HepG2 (cell line): Measurements from ENCODE around the gene CPEB3. TPM values are rescaled to one million over a fixed set of nuclear protein-coding genes. Genes with fewer than 3 reads are reported as not detected.
"Not testable (repeated sequence)": the region's sequence is repeated elsewhere in the genome, so short reads cannot be mapped to it uniquely, and the experiment has no call there.

Source experiments
- ATAC-seq: fragments of 200-7000 bp; cut with Tn5 transposase; 3 replicates; pipeline ENCODE4 v1.9.1; 2020; ENCODE audit warnings: mild to moderate bottlenecking, moderate library complexity
- BruUV-seq: library from RNA; stranded (reverse); fragments of 400-500 nt; replicated peaks from 2 replicates; lab custom pipeline; 2021; lab: Mats Ljungman, UMichigan
- CTCF ChIA-PET: fragments of 300-600 bp; formaldehyde crosslinking; extraction: SDS; loops from one replicate; lab custom pipeline; 2021; ENCODE audit warnings: low total read pairs, inconsistent platforms, low intra/inter-chr PET ratio; lab: Yijun Ruan, JAX
- POLR2A ChIA-PET: fragments of 350-600 bp; sonication (Branson Sonifier 250); formaldehyde crosslinking; loops from one replicate; lab custom pipeline; 2020; ENCODE audit warnings: antibody characterized with exemption, inconsistent platforms; lab: Yijun Ruan, JAX
- DNase-seq: peaks from one replicate; pipeline ENCODE4 v3.0.0-alpha.2; 2015; ENCODE audit warnings: low spot score
- FAIRE-seq: peaks from 3 replicates; lab custom pipeline; 2011; peaks lifted over from hg19 to GRCh38; lab: Jason Lieb, UNC
- H2AFZ ChIP-seq: one replicate; pipeline ENCODE4 v1.6.1; 2011; ENCODE audit warnings: low read length, inconsistent platforms
- H3K27ac ChIP-seq: fragments of 300-600 bp; 3 replicates; pipeline ENCODE4 v1.8.0; 2011; ENCODE audit warnings: mixed run types, mild to moderate bottlenecking, mixed read lengths, low read length, inconsistent platforms; ENCODE audit not compliant: insufficient read depth; ENCODE audit errors: extremely low read length
- H3K27me3 ChIP-seq, 2 experiments: fragments of 200-600 bp in 1 of 2; 2 replicates in 1 of 2; 3 replicates in 1 of 2; pipeline versions ENCODE4 v1.6.0 to v1.8.0; 2011; ENCODE audit warnings: low read length in 2 of 2, mild to moderate bottlenecking in 2 of 2, moderate library complexity in 2 of 2, inconsistent platforms in 1 of 2; ENCODE audit not compliant: insufficient read depth in 2 of 2, control insufficient read depth in 1 of 2
- H3K36me3 ChIP-seq, 2 experiments: fragments of 200-600 bp in 1 of 2; replicated peaks in 1 of 2; 2 replicates in 1 of 2; 3 replicates in 1 of 2; pipeline versions ENCODE4 v1.5.1 to v1.8.0; 2011; ENCODE audit warnings: low read length in 2 of 2, inconsistent platforms in 1 of 2; ENCODE audit not compliant: insufficient read depth in 2 of 2, control insufficient read depth in 1 of 2
- H3K4me1 ChIP-seq: 2 replicates; pipeline ENCODE4 v1.5.1; 2012; ENCODE audit warnings: low read length, inconsistent platforms; ENCODE audit not compliant: insufficient read depth
- H3K4me2 ChIP-seq: 2 replicates; pipeline ENCODE4 v1.6.0; 2011; ENCODE audit warnings: low read depth, low read length, inconsistent platforms
- H3K4me3 ChIP-seq, 3 experiments: fragments of 200-600 bp in 1 of 3; sonication (generic), shearing (Covaris generic) in 1 of 3; replicated peaks in 1 of 3; 2 replicates each; pipeline ENCODE4 v1.5.1; 2011 to 2016; ENCODE audit warnings: low read length in 3 of 3, inconsistent platforms in 2 of 3, low read depth in 2 of 3, mild to moderate bottlenecking in 2 of 3, control low read depth in 1 of 3, mixed read lengths in 1 of 3; ENCODE audit not compliant: insufficient read depth in 1 of 3
- H3K79me2 ChIP-seq: one replicate; pipeline ENCODE4 v1.6.1; 2011; ENCODE audit warnings: low read length, inconsistent platforms; ENCODE audit not compliant: insufficient read depth
- H3K9ac ChIP-seq: 2 replicates; pipeline ENCODE4 v1.6.0; 2011; ENCODE audit warnings: mild to moderate bottlenecking, low read depth, low read length, inconsistent platforms; ENCODE audit not compliant: insufficient read depth
- H3K9me3 ChIP-seq: 2 replicates; pipeline ENCODE4 v1.5.1; 2012; ENCODE audit warnings: mild to moderate bottlenecking, low read length
- H4K20me1 ChIP-seq: 2 replicates; pipeline ENCODE4 v1.6.0; 2011; ENCODE audit warnings: inconsistent platforms, mild to moderate bottlenecking, low read length, moderate library complexity; ENCODE audit not compliant: insufficient read depth
- CEBPB ChIP-seq: IDR thresholded peaks from 2 replicates; pipeline ENCODE4 v1.6.1; 2011; ENCODE audit warnings: low read depth, low read length, improper control_type of control experiment, borderline replicate concordance
- CREM ChIP-seq, 2 experiments: sonication (generic) in 1 of 2; formaldehyde crosslinking in 1 of 2; IDR thresholded peaks; 2 replicates each; pipeline versions ENCODE4 v1.4.0 to v1.6.1; 2016 to 2020; ENCODE audit warnings: antibody characterized with exemption in 1 of 2, mild to moderate bottlenecking in 1 of 2, missing genetic modification reagents in 1 of 2
- FOSL2 ChIP-seq: sonication (generic); formaldehyde crosslinking; IDR thresholded peaks from 2 replicates; pipeline ENCODE4 v1.4.0; 2020; ENCODE audit warnings: missing genetic modification reagents
- FOXP1 ChIP-seq, 2 experiments: fragments of 450-650 bp in 1 of 2; IDR thresholded peaks; 2 replicates each; pipeline ENCODE4 v1.6.1; 2017 to 2018; ENCODE audit warnings: antibody characterized with exemption in 1 of 2
- FOXP4 ChIP-seq: sonication (generic); formaldehyde crosslinking; IDR thresholded peaks from 2 replicates; pipeline ENCODE4 v1.4.0; 2020; ENCODE audit warnings: missing genetic modification reagents
- HDAC1 ChIP-seq: sonication (generic); formaldehyde crosslinking; IDR thresholded peaks from 2 replicates; pipeline ENCODE4 v1.5.1; 2020; ENCODE audit warnings: mild to moderate bottlenecking, missing genetic modification reagents
- ZMAT5 ChIP-seq: sonication (generic); formaldehyde crosslinking; IDR thresholded peaks from 2 replicates; pipeline ENCODE4 v1.5.0; 2020; ENCODE audit warnings: mild to moderate bottlenecking, low read depth, missing genetic modification reagents, borderline replicate concordance
- ZNF142 ChIP-seq: sonication (generic); formaldehyde crosslinking; IDR thresholded peaks from 2 replicates; pipeline ENCODE4 v1.4.0; 2020; ENCODE audit warnings: missing genetic modification reagents
- whole genome bisulfite sequencing: methylation state at CpG from one replicate; pipeline ENCODE4 v1.1.6; 2017; ENCODE audit warnings: low lambda C conversion rate; 5-methylcytosine and 5-hydroxymethylcytosine counted together
- in situ Hi-C: cut with HindIII; loops from 2 replicates; pipeline ENCODE4 v1.10.0; 2017; ENCODE audit warnings: low pct_unique_long_range_greater_than_20kb; ENCODE audit not compliant: extremely low pct_ligation_motif_present
- intact Hi-C: fragments of 100-400 bp; cut with micrococcal nuclease; formaldehyde crosslinking; loops from one replicate; pipeline ENCODE4 v1.10.0; 2022; ENCODE audit not compliant: unreplicated experiment
- polyA plus RNA-seq, 8 experiments: library from polyadenylated mRNA; depleted of rRNA in 3 of 8; stranded (reverse) in 7 of 8; unstranded in 1 of 8; fragments of >200 nt; fragmentation: Illumina TruSeq in 4 of 8; extraction: Trizol in 4 of 8; gene quantifications; 2 replicates each; pipeline versions ENCODE4 v1.2.1 to v1.2.3, GENCODE V29; 2011 to 2016; ENCODE audit warnings: low read depth in 4 of 8, missing spikeins in 1 of 8, mixed read lengths in 1 of 8; ENCODE audit not compliant: insufficient read depth in 1 of 8
- total RNA-seq, 5 experiments: library from RNA; depleted of rRNA; stranded (reverse); fragments of >200 nt; fragmentation: Illumina TruSeq; extraction: Trizol; gene quantifications; 2 replicates each; pipeline ENCODE4 v1.2.3, GENCODE V29; 2016; ENCODE audit warnings: low read depth in 1 of 5
- TF ChIP-seq, protein P1 (sequence below): sonication (generic); formaldehyde crosslinking; IDR thresholded peaks from 2 replicates; pipeline ENCODE4 v1.4.0; 2020; ENCODE audit warnings: missing genetic modification reagents

Gene CPEB3
- total and polyA plus RNA-seq, 2 of the 13 experiments (the other 11 are each of a cell fraction or from before 2014, with no cell fraction given) = 0.66 to 0.70 TPM

- H3K27me3 ChIP-seq = no peaks in the 10 kb centered on the region
- peaks cover 13 to 76% of the 10 kb centered on the region in 2 experiments for H3K36me3 ChIP-seq
- ChIA-PET CTCF (no interaction called here), POLR2A (no interaction called here)
- H3K9me3 ChIP-seq = no peaks in the 10 kb centered on the region
- no TSS peak for BruUV-seq
- peaks cover 12% of the 10 kb centered on the region for H3K4me1 ChIP-seq
- FAIRE-seq (no peak), ATAC-seq (peak; percentile 57; the same call in 2 of the 3 replicates), DNase-seq (peak; percentile 38)
- H2AFZ ChIP-seq = no peak overlapping the region
- no peaks in the 10 kb centered on the region for H3K79me2 ChIP-seq
- in situ Hi-C loops (no loop called here), intact Hi-C loops (no loop called here)
- H3K4me3 ChIP-seq = no peak overlapping the region
- 85% methylated on average over 4 of the region's 4 CpGs for WGBS
- no peak overlapping the region for H3K4me2 ChIP-seq
- TF ChIP-seq, protein P1, sequence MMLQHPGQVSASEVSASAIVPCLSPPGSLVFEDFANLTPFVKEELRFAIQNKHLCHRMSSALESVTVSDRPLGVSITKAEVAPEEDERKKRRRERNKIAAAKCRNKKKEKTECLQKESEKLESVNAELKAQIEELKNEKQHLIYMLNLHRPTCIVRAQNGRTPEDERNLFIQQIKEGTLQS (CRISPR knock-in tag) = 0 out of 2 replicates have a peak, but pooled peaks have one; percentile 26
- peak; percentile 24; the same call in 1 of the 2 replicates for TF ChIP-seq FOSL2 (CRISPR knock-in tag)
- TF ChIP-seq CEBPB = peak; percentile 54; the same call in 1 of the 2 replicates
- TF ChIP-seq ZNF142 (CRISPR knock-in tag) = no peak
- 0 out of 2 replicates have a peak, but pooled peaks have one; percentile 10 for TF ChIP-seq FOXP1 (IDR thresholded peaks at IDR 0.05)
- TF ChIP-seq FOXP1 (CRISPR knock-in tag; IDR thresholded peaks at IDR 0.05) = peak; percentile 45
- TF ChIP-seq FOXP4 = 0 out of 2 replicates have a peak, but pooled peaks have one; percentile 39
- no peak for TF ChIP-seq ZMAT5 (CRISPR knock-in tag)
- no peak for TF ChIP-seq CREM (IDR thresholded peaks at IDR 0.05)
- no peak for TF ChIP-seq CREM (CRISPR knock-in tag; IDR thresholded peaks at IDR 0.05)
- no peak for TF ChIP-seq HDAC1 (CRISPR knock-in tag)
- no peak overlapping the region for H3K9ac ChIP-seq
- no peak overlapping the region for H3K27ac ChIP-seq
- H4K20me1 ChIP-seq = no peaks in the 10 kb centered on the region
Observed at GRCh38 chr10:92027141-92027540, 263.7 kb downstream of the CPEB3 start.

- H3K36me3 ChIP-seq = peaks cover 11 to 82% of the 10 kb centered on the region in 2 experiments
- POLR2A ChIA-PET, H3K9me3 ChIP-seq, in situ Hi-C loops, FAIRE-seq, CTCF ChIA-PET, H4K20me1 ChIP-seq, H3K27me3 ChIP-seq, intact Hi-C loops, ATAC-seq, H3K79me2 ChIP-seq, BruUV-seq, DNase-seq, H3K9ac ChIP-seq, H2AFZ ChIP-seq, H3K4me3 ChIP-seq, H3K4me2 ChIP-seq, H3K27ac ChIP-seq: not testable (repeated sequence)
- 97% methylated on average over 3 of the region's 3 CpGs for WGBS
- peaks cover 12% of the 10 kb centered on the region for H3K4me1 ChIP-seq
Observed at GRCh38 chr10:92025340-92025739, 265.5 kb downstream of the CPEB3 start.
